ENCODE results near the gene LCLAT1. TPM values are rescaled to one million over a fixed set of nuclear protein-coding genes. Genes with fewer than 3 reads are reported as not detected.

LCLAT1 gene
- total RNA-seq, 2 experiments from 2014 or later = 8.3 to 10.2 TPM

DNA sequence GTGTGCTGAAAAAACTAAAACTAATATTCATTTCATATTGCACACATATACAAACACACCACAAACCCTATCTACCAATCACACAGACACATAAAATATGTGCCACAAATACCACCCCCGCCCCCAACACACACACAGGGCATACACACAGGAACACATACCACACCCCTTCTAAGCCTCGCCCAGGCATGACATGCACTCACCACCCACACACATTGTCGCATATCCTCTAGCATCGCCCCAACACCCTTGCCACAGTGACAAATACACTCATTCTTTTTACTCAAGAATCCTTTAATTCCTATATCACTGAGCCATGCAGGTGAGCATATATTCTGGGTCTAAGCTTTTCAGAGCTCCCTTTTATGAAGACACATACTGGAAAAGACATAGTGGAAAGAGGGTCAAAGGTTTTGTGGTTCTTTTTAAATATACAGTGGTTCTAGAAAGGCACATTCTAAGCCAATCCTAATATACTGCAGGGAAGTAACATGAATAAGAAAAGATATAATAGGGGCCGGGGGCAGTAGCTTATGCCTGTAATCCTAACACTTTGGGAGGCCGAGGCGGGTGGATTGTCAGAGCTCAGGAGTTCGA lies 24.5 kb upstream of the LCLAT1 start:
- DNase-seq (peak; percentile 38 to 92 (median 70)), ATAC-seq (ENCODE audit: poor library complexity) (peak; percentile 96)
- H3K27ac Mint-ChIP-seq = peak overlapping the region; percentile 82
- Histone ChIP-seq H3K27me3 (ENCODE audit: control insufficient read depth in 1 of 2, insufficient read depth in 2 of 2, low read length in 2 of 2) (no peaks in the 10 kb centered on the region), H3K4me3 (ENCODE audit: low read length) (no peak overlapping the region), H3K4me1 (ENCODE audit: insufficient read depth, low read length) (peaks cover 30% of the 10 kb centered on the region), H3K36me3 (ENCODE audit: insufficient read depth, low read length) (no peaks in the 10 kb centered on the region), H3K9me3 (ENCODE audit: control insufficient read depth in 1 of 2, insufficient read depth in 1 of 2, low read length in 2 of 2) (no peaks in the 10 kb centered on the region), H3K27ac (ENCODE audit: low read depth in 1 of 2, low read length in 2 of 2) (peak overlapping the region; percentile 48 to 51)
- POLR2A ChIA-PET = interaction anchor here (1.0 to 4.3 kb wide), 19 partner anchors 10 to 276 kb away, joined by 3 to 29 read pairs (median 7); partner anchors contain the start of genes LBH, LCLAT1 and YPEL5
- H3K27me3 Mint-ChIP-seq = no peaks in the 10 kb centered on the region
- H3K4me1 Mint-ChIP-seq (ENCODE audit: low read depth) = peaks cover 47% of the 10 kb centered on the region
- CTCF ChIA-PET = interaction anchor here (1.2 to 2.0 kb wide), 3 partner anchors 10 to 258 kb away, joined by 4 read pairs; no protein-coding TSS in a partner anchor
- peak overlapping the region; percentile 43 for H3K4me3 Mint-ChIP-seq
- intact Hi-C loops (cut with DNase I, micrococcal nuclease) = loop anchor here (1.0 to 10.0 kb wide), 6 partner anchors 25 to 192 kb away; partner anchors contain the start of genes LBH (in 1 of the 2) and LCLAT1 (in 1 of the 2)
- TF ChIP-seq CTCF (IDR thresholded peaks at IDR 0.05) = no peak
- no peaks in the 10 kb centered on the region for H3K36me3 Mint-ChIP-seq (ENCODE audit: low read depth)
- no peaks in the 10 kb centered on the region for H3K9me3 Mint-ChIP-seq

DNA sequence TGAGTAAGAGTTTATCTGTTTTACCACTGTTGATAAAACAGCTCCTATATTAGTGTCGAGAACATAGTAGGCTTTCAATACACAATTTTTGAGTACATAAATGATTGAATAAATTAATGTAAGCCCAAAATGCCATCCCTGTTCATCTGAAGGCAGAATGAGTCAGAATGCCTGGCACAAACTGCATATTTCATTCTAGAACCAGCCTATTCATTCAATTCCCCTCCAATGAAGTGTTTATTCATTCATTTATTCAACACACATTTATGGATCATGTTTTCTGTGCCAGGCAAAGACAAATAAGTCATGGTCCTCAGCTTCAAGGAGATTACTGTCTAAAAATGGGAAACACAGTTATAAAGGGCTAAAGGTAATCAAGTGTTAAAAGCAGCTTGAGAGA lies 22.8 kb upstream of the LCLAT1 start:
- CTCF ChIA-PET = interaction anchor here (0.9 kb wide), 1 partner anchor 216 kb away, joined by 3 read pairs; no protein-coding TSS in a partner anchor
- no peak overlapping the region for H3K4me3 Mint-ChIP-seq
- no peaks in the 10 kb centered on the region for H3K9me3 Mint-ChIP-seq
- POLR2A ChIA-PET = interaction anchor here (4.3 kb wide), 1 partner anchor 23 kb away, joined by 29 read pairs; the partner anchor contains the start of gene LCLAT1
- no peak for TF ChIP-seq CTCF (IDR thresholded peaks at IDR 0.05)
- no peak for DNase-seq
- no peaks in the 10 kb centered on the region for H3K36me3 ChIP-seq (ENCODE audit: insufficient read depth, low read length)
- ATAC-seq (ENCODE audit: poor library complexity) = no peak
- H3K27ac ChIP-seq (ENCODE audit: low read depth in 1 of 2, low read length in 2 of 2) = peak overlapping the region in 1 of 2 donors; percentile 2
- no peak overlapping the region for H3K4me3 ChIP-seq (ENCODE audit: low read length)
- H3K9me3 ChIP-seq (ENCODE audit: control insufficient read depth in 1 of 2, insufficient read depth in 1 of 2, low read length in 2 of 2) = no peaks in the 10 kb centered on the region
- H3K36me3 Mint-ChIP-seq (ENCODE audit: low read depth) = no peaks in the 10 kb centered on the region
- peaks cover 64% of the 10 kb centered on the region for H3K4me1 Mint-ChIP-seq (ENCODE audit: low read depth)
- intact Hi-C loops (cut with DNase I, micrococcal nuclease) = loop anchor here (5.0 to 10.0 kb wide), 4 partner anchors 38 to 159 kb away; no protein-coding TSS in a partner anchor
- H3K4me1 ChIP-seq (ENCODE audit: insufficient read depth, low read length) = peaks cover 30% of the 10 kb centered on the region
- H3K27ac Mint-ChIP-seq = peak overlapping the region; percentile 82
- H3K27me3 Mint-ChIP-seq = no peaks in the 10 kb centered on the region
- H3K27me3 ChIP-seq (ENCODE audit: control insufficient read depth in 1 of 2, insufficient read depth in 2 of 2, low read length in 2 of 2) = no peaks in the 10 kb centered on the region

DNA sequence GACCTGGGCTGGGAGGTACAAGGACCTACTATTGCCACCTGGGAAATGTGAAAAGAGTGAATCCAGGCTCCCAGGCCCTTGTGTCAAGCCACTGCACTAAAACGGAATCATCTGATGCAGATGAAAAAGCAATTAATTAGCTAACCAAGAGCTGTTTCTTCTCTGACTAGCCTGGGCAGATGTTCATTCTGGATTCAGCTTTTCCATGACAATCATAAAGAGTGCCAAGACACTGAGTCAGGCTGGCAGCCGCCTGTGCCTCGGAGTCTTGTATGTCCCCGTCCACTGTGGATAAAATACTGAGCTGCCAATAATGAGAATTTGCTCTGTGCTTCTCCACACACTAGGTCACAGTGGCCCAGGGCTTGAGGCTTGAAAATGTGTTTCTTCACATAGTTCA lies 21.7 kb upstream of the LCLAT1 start:
- TF ChIP-seq CTCF (IDR thresholded peaks at IDR 0.05) = no peak
- peaks cover 66% of the 10 kb centered on the region for H3K4me1 Mint-ChIP-seq (ENCODE audit: low read depth)
- no peak overlapping the region for H3K27ac ChIP-seq (ENCODE audit: low read depth in 1 of 2, low read length in 2 of 2)
- intact Hi-C loops (cut with DNase I, micrococcal nuclease) = loop anchor here in 1 of 2 experiments (10.0 kb wide), 1 partner anchor 161 kb away; no protein-coding TSS in a partner anchor
- H3K9me3 ChIP-seq (ENCODE audit: control insufficient read depth in 1 of 2, insufficient read depth in 1 of 2, low read length in 2 of 2) = no peaks in the 10 kb centered on the region
- ATAC-seq (ENCODE audit: poor library complexity) = no peak
- H3K36me3 Mint-ChIP-seq (ENCODE audit: low read depth) = no peaks in the 10 kb centered on the region
- no peaks in the 10 kb centered on the region for H3K9me3 Mint-ChIP-seq
- H3K4me1 ChIP-seq (ENCODE audit: insufficient read depth, low read length) = peaks cover 30% of the 10 kb centered on the region
- no peaks in the 10 kb centered on the region for H3K27me3 Mint-ChIP-seq
- no peaks in the 10 kb centered on the region for H3K36me3 ChIP-seq (ENCODE audit: insufficient read depth, low read length)
- H3K4me3 Mint-ChIP-seq = no peak overlapping the region
- no peak overlapping the region for H3K4me3 ChIP-seq (ENCODE audit: low read length)
- no peak for DNase-seq
- H3K27ac Mint-ChIP-seq = no peak overlapping the region
- ChIA-PET POLR2A (interaction anchor here (1.0 kb wide), 1 partner anchor 279 kb away, joined by 4 read pairs; the partner anchor contains the start of gene YPEL5), CTCF (interaction anchor here (0.9 kb wide), 1 partner anchor 217 kb away, joined by 3 read pairs; no protein-coding TSS in a partner anchor)
- H3K27me3 ChIP-seq (ENCODE audit: control insufficient read depth in 1 of 2, insufficient read depth in 2 of 2, low read length in 2 of 2) = no peaks in the 10 kb centered on the region

Measured in CD4-positive, alpha-beta T cell (primary cell).